ENCODE results near the gene AFF3.

The AFF3 gene

GRCh38 chr2:100064165-100064564 lies 78.2 kb downstream of the AFF3 start:
- ChIA-PET CTCF (interaction anchor here (0.6 to 0.7 kb wide), 2 partner anchors 1167 to 1355 kb away, joined by 3 read pairs; no protein-coding TSS in a partner anchor), POLR2A (ENCODE audit: low non-redundant PET) (no interaction called here)
- no peak for DNase-seq (ENCODE audit: low spot score)
- no peak for TF ChIP-seq CTCF (conservative IDR thresholded peaks at IDR 0.05; ENCODE audit: low read depth)
- no peak overlapping the region for H3K27ac ChIP-seq

- ChIA-PET CTCF (interaction anchor here (0.6 kb wide), 1 partner anchor 453 kb away, joined by 4 read pairs; no protein-coding TSS in a partner anchor), POLR2A (ENCODE audit: low non-redundant PET) (no interaction called here)
- no peak for DNase-seq (ENCODE audit: low spot score)
- no peak for TF ChIP-seq CTCF (conservative IDR thresholded peaks at IDR 0.05; ENCODE audit: low read depth)
- no peak overlapping the region for H3K27ac ChIP-seq
Observed at GRCh38 chr2:100063459-100063953, 78.9 kb downstream of the AFF3 start.

- no peak for DNase-seq (ENCODE audit: low spot score)
- POLR2A ChIA-PET (ENCODE audit: low non-redundant PET): no interaction called here
- CTCF ChIA-PET: interaction anchor here (0.6 kb wide), 3 partner anchors 18 to 1577 kb away, joined by 3 read pairs; no protein-coding TSS in a partner anchor
Observed at GRCh38 chr2:100062336-100062735, 80.1 kb downstream of the AFF3 start.

GRCh38 chr2:100060875-100061274 lies 81.5 kb downstream of the AFF3 start:
- ChIA-PET POLR2A (ENCODE audit: low non-redundant PET) (no interaction called here), CTCF (no interaction called here)
- no peak overlapping the region for H3K27ac ChIP-seq
- no peak for DNase-seq (ENCODE audit: low spot score)
- no peak for TF ChIP-seq CTCF (conservative IDR thresholded peaks at IDR 0.05; ENCODE audit: low read depth)

More at GRCh38 chr2:100062336-100062735, 80.1 kb downstream of the AFF3 start:
- no peak for TF ChIP-seq CTCF (conservative IDR thresholded peaks at IDR 0.05; ENCODE audit: low read depth)
- H3K27ac ChIP-seq: no peak overlapping the region

- DNase-seq (ENCODE audit: low spot score): no peak
- ChIA-PET CTCF (no interaction called here), POLR2A (ENCODE audit: low non-redundant PET) (no interaction called here)
- H3K27ac ChIP-seq: no peak overlapping the region
- TF ChIP-seq CTCF (conservative IDR thresholded peaks at IDR 0.05; ENCODE audit: low read depth): no peak
Observed at GRCh38 chr2:100059638-100060037, 82.8 kb downstream of the AFF3 start.

- TF ChIP-seq CTCF (conservative IDR thresholded peaks at IDR 0.05; ENCODE audit: low read depth): no peak
- DNase-seq (ENCODE audit: low spot score): no peak
- no peak overlapping the region for H3K27ac ChIP-seq
- ChIA-PET CTCF (no interaction called here), POLR2A (ENCODE audit: low non-redundant PET) (no interaction called here)
Observed at GRCh38 chr2:100057901-100058261, 84.5 kb downstream of the AFF3 start.

- POLR2A ChIA-PET (ENCODE audit: low non-redundant PET): no interaction called here
- CTCF ChIA-PET: no interaction called here
- TF ChIP-seq CTCF (conservative IDR thresholded peaks at IDR 0.05; ENCODE audit: low read depth): no peak
- H3K27ac ChIP-seq: no peak overlapping the region
- no peak for DNase-seq (ENCODE audit: low spot score)
Observed at GRCh38 chr2:100054426-100054825, 88.0 kb downstream of the AFF3 start.
